K562 (cell line): ENCODE results near the gene FASN. TPM values are rescaled to one million over a fixed set of nuclear protein-coding genes. Genes with fewer than 3 reads are reported as not detected.

ENCODE experiments used
- ARID2 ChIP-seq: fragments of 450-650 bp; IDR thresholded peaks from 2 replicates; pipeline ENCODE4 v1.6.1; 2017; ENCODE audit warnings: antibody characterized with exemption, mild to moderate bottlenecking
- FOSL1 ChIP-seq: fragments of 200-800 bp; sonication (Bioruptor generic); conservative IDR thresholded peaks from 2 replicates; pipeline ENCODE4 v1.6.1; 2016; ENCODE audit warnings: missing genetic modification characterization, missing compliant biosample characterization
- HBP1 ChIP-seq: fragments of 450-650 bp; formaldehyde crosslinking; IDR thresholded peaks from 2 replicates; pipeline ENCODE4 v1.4.0; 2022; ENCODE audit warnings: missing genetic modification characterization
- HNRNPK ChIP-seq: fragments of 200-400 bp; formaldehyde crosslinking; IDR thresholded peaks from one replicate; pipeline ENCODE4 v1.6.1; 2018; ENCODE audit warnings: mild to moderate bottlenecking, low read depth, low read length; ENCODE audit not compliant: poor library complexity, severe bottlenecking
- JUN ChIP-seq, 2 experiments: sonication (generic) in 1 of 2; formaldehyde crosslinking in 1 of 2; IDR thresholded peaks; 2 replicates each; pipeline versions ENCODE4 v1.6.1 to v1.8.0; 2012 to 2022; ENCODE audit warnings: borderline replicate concordance in 2 of 2, mild to moderate bottlenecking in 2 of 2, improper control_type of control experiment in 1 of 2, low read depth in 1 of 2, low read length in 1 of 2, missing genetic modification reagents in 1 of 2
- KDM5B ChIP-seq: fragments of 200-600 bp; sonication (generic); IDR thresholded peaks from 2 replicates; pipeline ENCODE4 v1.6.1; 2012; ENCODE audit warnings: low read depth, mild to moderate bottlenecking, moderate library complexity, low read length, control low read depth, inconsistent platforms; ENCODE audit not compliant: insufficient replicate concordance
- MTA3 ChIP-seq: fragments of 450-650 bp; formaldehyde crosslinking; IDR thresholded peaks from 2 replicates; pipeline ENCODE4 v1.6.1; 2017; ENCODE audit warnings: mild to moderate bottlenecking, borderline replicate concordance
- NCOA1 ChIP-seq: fragments of 450-650 bp; IDR thresholded peaks from 2 replicates; pipeline ENCODE4 v1.6.1; 2016; ENCODE audit warnings: low read depth
- PCBP1 ChIP-seq: fragments of 200-400 bp; formaldehyde crosslinking; IDR thresholded peaks from 2 replicates; pipeline ENCODE4 v1.6.1; 2018; ENCODE audit warnings: mild to moderate bottlenecking, low read depth, low read length; ENCODE audit not compliant: poor library complexity, severe bottlenecking
- PHF8 ChIP-seq: fragments of 200-600 bp; sonication (generic); IDR thresholded peaks from 2 replicates; pipeline ENCODE4 v1.6.1; 2012; ENCODE audit warnings: mixed run types, mild to moderate bottlenecking, inconsistent platforms, low read length, moderate library complexity, borderline replicate concordance
- SIX5 ChIP-seq, 2 experiments: IDR thresholded peaks; 2 replicates each; pipeline ENCODE4 v1.6.1; 2011; ENCODE audit warnings: low read length in 2 of 2, borderline replicate concordance in 1 of 2, low read depth in 1 of 2, mild to moderate bottlenecking in 1 of 2, moderate library complexity in 1 of 2; ENCODE audit not compliant: insufficient read depth in 1 of 2
- TAF1 ChIP-seq: IDR thresholded peaks from 2 replicates; pipeline ENCODE4 v1.6.1; 2011; ENCODE audit warnings: mild to moderate bottlenecking, low read length, moderate library complexity; ENCODE audit not compliant: insufficient read depth, control insufficient read depth, severe bottlenecking; ENCODE audit errors: extremely low read depth
- ZC3H8 ChIP-seq: fragments of 450-650 bp; IDR thresholded peaks from 2 replicates; pipeline ENCODE4 v1.6.1; 2017
- ZEB2 ChIP-seq: fragments of 450-650 bp; IDR thresholded peaks from 2 replicates; pipeline ENCODE4 v1.6.1; 2016
- ZFPM2 ChIP-seq: fragments of 250-450 bp; sonication (Bioruptor Pico); IDR thresholded peaks from 2 replicates; pipeline ENCODE4 v1.5.1; 2022; ENCODE audit warnings: mild to moderate bottlenecking
- ZFX ChIP-seq: sonication (generic); formaldehyde crosslinking; IDR thresholded peaks from 2 replicates; pipeline ENCODE4 v1.8.0; 2022; ENCODE audit warnings: mild to moderate bottlenecking, missing genetic modification reagents, moderate library complexity
- ZNF121 ChIP-seq: sonication (generic); formaldehyde crosslinking; conservative IDR thresholded peaks from 2 replicates; pipeline ENCODE4 v1.8.0; 2022; ENCODE audit warnings: missing genetic modification reagents
- ZNF239 ChIP-seq: fragments of 250-450 bp; sonication (Bioruptor Pico); IDR thresholded peaks from 2 replicates; pipeline ENCODE4 v1.4.0; 2020; ENCODE audit warnings: mild to moderate bottlenecking
- polyA plus RNA-seq, 8 experiments: library from polyadenylated mRNA; depleted of rRNA in 4 of 8; stranded (reverse) in 5 of 8; unstranded in 3 of 8; fragments of >200 nt; fragmentation: Nextera tagmentation in 2 of 8; fragmentation: Illumina TruSeq in 1 of 8; extraction: Ambion mirVana in 2 of 8; extraction: Trizol in 1 of 8; gene quantifications; 2 replicates each; pipeline versions ENCODE4 v1.2.1 to v1.2.3, GENCODE V29; 2011 to 2014; ENCODE audit warnings: inconsistent platforms in 1 of 8, missing spikeins in 1 of 8
- total RNA-seq, 7 experiments: library from RNA; depleted of rRNA in 6 of 7; stranded (reverse); fragments of >200 nt in 6 of 7; fragmentation: Illumina TruSeq in 2 of 7; extraction: Trizol in 2 of 7; gene quantifications; 2 replicates each; pipeline versions ENCODE4 v1.2.1 to v1.2.3, GENCODE V29; 2011 to 2021; ENCODE audit warnings: low replicate concordance in 1 of 7
- TF ChIP-seq, protein P1 (sequence below): fragments of 450-650 bp; IDR thresholded peaks from 2 replicates; pipeline ENCODE4 v1.6.1; 2017; ENCODE audit warnings: antibody characterized with exemption, mild to moderate bottlenecking
- TF ChIP-seq, protein P2 (sequence below): sonication (generic); formaldehyde crosslinking; IDR thresholded peaks from 2 replicates; pipeline ENCODE4 v1.8.1; 2023; ENCODE audit warnings: mild to moderate bottlenecking, missing genetic modification reagents

The FASN gene
- total and polyA plus RNA-seq, 9 of the 15 experiments (the other 6 are each of a cell fraction or from before 2014, with no cell fraction given) = 0.15 to 663 (median 49.9) TPM

DNA sequence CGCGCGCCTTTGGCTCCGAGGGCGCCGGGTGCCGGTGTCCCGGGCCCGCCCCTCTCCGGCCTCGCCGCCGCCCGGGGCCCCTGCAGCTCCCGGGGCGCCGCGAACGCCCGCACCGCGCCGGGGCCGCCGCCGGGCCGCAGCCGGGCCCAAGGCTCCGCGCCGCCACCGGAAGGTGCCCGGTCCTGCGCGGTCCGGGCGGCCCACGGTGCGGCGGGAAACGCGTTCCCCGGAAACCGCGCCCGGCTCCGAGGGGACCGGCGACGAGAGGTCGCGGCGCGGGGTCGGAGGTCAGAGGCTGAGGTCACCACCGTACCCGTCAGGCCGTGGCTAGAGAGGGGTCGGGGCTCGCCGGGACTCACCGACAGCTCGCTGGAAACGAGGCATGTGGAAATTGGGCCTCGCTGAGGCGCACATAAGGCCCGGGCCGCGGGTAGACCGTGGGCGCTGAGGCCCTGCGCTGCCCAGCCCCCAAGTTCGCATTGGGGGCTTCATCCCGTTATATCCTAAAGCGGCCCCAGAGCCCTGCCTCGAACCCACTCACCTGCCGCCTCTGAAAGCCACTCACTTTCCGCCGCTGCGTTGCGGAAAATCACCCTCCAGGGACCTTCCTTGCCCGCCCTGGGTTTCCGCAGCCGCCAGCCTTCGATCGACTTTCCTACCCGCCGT, 32.3 kb downstream of the FASN start, which contains the start of gene DUS1L (continued):
- TF ChIP-seq, protein P1, sequence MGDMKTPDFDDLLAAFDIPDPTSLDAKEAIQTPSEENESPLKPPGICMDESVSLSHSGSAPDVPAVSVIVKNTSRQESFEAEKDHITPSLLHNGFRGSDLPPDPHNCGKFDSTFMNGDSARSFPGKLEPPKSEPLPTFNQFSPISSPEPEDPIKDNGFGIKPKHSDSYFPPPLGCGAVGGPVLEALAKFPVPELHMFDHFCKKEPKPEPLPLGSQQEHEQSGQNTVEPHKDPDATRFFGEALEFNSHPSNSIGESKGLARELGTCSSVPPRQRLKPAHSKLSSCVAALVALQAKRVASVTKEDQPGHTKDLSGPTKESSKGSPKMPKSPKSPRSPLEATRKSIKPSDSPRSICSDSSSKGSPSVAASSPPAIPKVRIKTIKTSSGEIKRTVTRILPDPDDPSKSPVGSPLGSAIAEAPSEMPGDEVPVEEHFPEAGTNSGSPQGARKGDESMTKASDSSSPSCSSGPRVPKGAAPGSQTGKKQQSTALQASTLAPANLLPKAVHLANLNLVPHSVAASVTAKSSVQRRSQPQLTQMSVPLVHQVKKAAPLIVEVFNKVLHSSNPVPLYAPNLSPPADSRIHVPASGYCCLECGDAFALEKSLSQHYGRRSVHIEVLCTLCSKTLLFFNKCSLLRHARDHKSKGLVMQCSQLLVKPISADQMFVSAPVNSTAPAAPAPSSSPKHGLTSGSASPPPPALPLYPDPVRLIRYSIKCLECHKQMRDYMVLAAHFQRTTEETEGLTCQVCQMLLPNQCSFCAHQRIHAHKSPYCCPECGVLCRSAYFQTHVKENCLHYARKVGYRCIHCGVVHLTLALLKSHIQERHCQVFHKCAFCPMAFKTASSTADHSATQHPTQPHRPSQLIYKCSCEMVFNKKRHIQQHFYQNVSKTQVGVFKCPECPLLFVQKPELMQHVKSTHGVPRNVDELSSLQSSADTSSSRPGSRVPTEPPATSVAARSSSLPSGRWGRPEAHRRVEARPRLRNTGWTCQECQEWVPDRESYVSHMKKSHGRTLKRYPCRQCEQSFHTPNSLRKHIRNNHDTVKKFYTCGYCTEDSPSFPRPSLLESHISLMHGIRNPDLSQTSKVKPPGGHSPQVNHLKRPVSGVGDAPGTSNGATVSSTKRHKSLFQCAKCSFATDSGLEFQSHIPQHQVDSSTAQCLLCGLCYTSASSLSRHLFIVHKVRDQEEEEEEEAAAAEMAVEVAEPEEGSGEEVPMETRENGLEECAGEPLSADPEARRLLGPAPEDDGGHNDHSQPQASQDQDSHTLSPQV = peak; percentile 92
- TF ChIP-seq ARID2 (no peak), ZNF121 (CRISPR knock-in tag) (no peak), HNRNPK (no peak), ZEB2 (peak; percentile 93), SIX5 (IDR thresholded peaks at IDR 0.05; ENCODE audit: borderline replicate concordance in 1 of 2, insufficient read depth in 1 of 2, low read depth in 1 of 2, low read length in 2 of 2) (peak; percentile 67 to 69; a peak in 3 of 4 replicates), NCOA1 (peak; percentile 95), MTA3 (peak; percentile 79; the same call in 1 of the 2 replicates), KDM5B (no peak), HBP1 (CRISPR knock-in tag) (no peak), PCBP1 (peak; percentile 71), ZNF239 (CRISPR knock-in tag) (peak; percentile 55), FOSL1 (tag) (0 out of 2 replicates have a peak, but pooled peaks have one; percentile 22), ZFPM2 (CRISPR knock-in tag) (0 out of 2 replicates have a peak, but pooled peaks have one; percentile 38), PHF8 (peak; percentile 81; the same call in 1 of the 2 replicates), ZC3H8 (no peak), JUN (IDR thresholded peaks at IDR 0.05; ENCODE audit: borderline replicate concordance, low read depth, low read length) (peak; percentile 53; the same call in 1 of the 2 replicates), JUN (CRISPR knock-in tag; IDR thresholded peaks at IDR 0.05; ENCODE audit: borderline replicate concordance) (no peak), ZFX (peak; percentile 93), TAF1 (peak; percentile 82)
- TF ChIP-seq, protein P2, sequence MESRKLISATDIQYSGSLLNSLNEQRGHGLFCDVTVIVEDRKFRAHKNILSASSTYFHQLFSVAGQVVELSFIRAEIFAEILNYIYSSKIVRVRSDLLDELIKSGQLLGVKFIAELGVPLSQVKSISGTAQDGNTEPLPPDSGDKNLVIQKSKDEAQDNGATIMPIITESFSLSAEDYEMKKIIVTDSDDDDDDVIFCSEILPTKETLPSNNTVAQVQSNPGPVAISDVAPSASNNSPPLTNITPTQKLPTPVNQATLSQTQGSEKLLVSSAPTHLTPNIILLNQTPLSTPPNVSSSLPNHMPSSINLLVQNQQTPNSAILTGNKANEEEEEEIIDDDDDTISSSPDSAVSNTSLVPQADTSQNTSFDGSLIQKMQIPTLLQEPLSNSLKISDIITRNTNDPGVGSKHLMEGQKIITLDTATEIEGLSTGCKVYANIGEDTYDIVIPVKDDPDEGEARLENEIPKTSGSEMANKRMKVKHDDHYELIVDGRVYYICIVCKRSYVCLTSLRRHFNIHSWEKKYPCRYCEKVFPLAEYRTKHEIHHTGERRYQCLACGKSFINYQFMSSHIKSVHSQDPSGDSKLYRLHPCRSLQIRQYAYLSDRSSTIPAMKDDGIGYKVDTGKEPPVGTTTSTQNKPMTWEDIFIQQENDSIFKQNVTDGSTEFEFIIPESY = peak; percentile 97
